Forelimb muscle (tissue), 1 donor: ENCODE measurements around the gene DMRTC1B. TPM values are rescaled to one million over a fixed set of nuclear protein-coding genes. Genes with fewer than 3 reads are reported as not detected.
"Not testable (repeated sequence)": the region's sequence is repeated elsewhere in the genome, so short reads cannot be mapped to it uniquely, and the experiment has no call there.

ENCODE experiments used
- DNase-seq: peaks from one replicate; pipeline ENCODE4 v3.0.0-alpha.2; 2013; ENCODE audit warnings: low read depth
- polyA plus RNA-seq: library from polyadenylated mRNA; unstranded; fragments of 120-200 nt; gene quantifications from one replicate; pipeline ENCODE4 v1.2.1, GENCODE V29; 2013; ENCODE audit not compliant: insufficient read length

DMRTC1B gene, protein sequence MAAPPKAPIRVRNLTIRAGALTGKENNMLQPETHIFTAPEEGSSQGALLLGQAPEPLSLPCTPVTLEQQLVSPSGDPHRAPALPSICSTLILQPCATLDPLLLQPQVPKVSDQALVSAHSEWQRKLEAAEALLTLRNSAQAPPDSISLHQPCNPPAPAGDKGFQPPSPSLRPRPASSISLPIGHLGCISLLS
- 0.34 TPM for polyA plus RNA-seq

DNA sequence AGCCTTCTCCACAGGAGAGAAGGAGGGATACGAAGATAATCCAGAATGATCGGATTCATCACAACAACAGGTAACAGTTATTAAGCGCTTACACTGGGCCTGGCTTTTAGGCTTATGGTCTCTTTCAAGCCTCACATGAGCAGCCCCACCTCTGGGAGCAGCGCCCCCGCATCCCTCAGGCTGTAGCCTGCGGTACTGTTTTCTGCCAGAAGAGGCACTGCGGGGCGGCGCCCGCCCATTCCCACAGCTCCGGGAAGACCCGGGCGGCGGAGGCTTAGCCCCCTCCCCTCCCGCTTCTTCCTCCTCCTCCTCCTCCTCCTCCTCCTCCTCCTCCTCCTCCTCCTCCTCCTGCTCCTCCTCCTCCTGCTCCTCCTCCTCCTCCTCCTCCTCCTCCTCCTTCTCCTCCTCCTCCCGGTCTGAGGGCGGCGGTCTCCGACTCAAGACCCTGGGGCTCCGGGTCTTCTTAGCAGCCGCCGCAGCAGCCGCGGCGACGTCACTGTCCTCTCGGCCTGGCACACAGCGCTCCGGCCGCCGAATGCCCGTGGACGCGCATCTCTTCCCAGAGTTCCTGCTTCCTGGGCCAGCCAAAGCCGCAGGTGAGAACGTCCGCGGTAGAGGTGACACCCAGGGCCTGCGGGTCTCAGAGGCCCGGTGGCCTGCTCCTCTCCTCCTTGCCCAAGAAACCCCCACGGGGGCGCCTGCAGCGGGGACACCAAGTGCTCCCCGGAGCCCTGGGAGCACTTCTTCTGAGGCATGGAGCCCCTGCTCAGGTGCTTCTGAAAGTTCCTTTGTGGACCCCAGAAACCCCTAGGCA, at the start of gene DMRTC1B:
Gene DMRTC1B (plus strand): TSS at position 238 of the 814 bp plus-strand sequence. CDS start 68,246 bp downstream, outside the sequence.
- not testable (repeated sequence) for DNase-seq

- DNase-seq = no peak
Observed at GRCh38 chrX:72727846-72728245, 48.8 kb upstream of the DMRTC1B start.

GRCh38 chrX:72733636-72734035, 43.1 kb upstream of the DMRTC1B start:
- DNase-seq = not testable (repeated sequence)

DNA sequence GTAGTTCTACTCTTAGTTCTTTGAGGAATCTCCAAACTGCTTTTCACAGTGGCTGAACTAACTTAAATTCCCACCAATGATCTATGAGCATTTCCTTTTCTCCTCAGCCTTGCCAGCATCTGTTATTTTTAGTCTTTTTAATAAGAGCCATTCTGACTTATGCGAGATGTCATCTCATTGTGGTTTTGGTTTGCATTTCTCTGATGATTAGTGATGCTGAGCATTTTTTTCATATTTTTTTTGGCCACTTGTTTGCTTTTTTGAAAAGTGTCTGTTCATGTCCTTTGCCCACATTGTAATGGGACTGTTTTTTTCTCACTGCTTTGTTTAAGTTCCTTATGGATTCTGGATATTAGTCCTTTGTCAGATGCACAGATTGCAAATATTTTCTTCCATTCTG, 41.1 kb upstream of the DMRTC1B start:
- DNase-seq = no peak

DNA sequence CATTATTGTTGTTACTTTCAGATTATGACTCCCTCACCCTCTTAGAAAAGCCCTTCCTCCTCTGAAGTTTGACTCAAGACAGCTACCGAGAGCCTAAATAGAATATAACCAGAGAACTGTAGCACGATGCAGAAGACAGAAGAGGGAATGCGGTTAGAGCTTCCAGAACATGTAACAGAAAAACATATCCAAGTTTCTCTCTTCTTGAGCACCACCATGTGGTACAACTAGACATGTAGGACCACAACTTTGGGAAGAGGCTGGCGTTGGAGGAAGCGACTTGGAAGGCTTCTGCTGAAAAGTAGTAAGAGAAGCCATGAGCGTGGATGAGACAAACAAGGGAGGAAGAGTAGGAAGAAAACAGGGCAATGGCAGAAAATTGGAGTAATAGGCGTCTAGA, 31.1 kb upstream of the DMRTC1B start:
- DNase-seq = not testable (repeated sequence)

- not testable (repeated sequence) for DNase-seq
Observed at GRCh38 chrX:72748545-72748944, 28.1 kb upstream of the DMRTC1B start.

- DNase-seq = not testable (repeated sequence)
Observed at GRCh38 chrX:72760454-72760853, 16.2 kb upstream of the DMRTC1B start.

DNA sequence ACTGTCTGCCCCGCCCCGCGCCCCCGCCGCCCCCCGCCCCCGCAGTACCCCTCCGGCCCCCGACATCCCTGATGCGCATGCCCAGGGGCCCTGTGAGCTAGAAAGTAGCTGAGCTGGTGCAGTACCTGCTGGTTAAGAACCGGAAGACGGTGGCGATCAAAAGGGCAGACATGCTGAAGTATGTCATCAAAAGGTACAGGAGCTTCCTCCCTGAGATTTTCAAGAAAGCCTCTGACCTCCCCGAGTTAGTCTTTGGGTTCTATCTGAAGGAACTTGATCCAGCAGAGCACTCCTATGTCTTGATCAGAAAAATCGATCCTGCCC, 739 bp downstream of the DMRTC1B start:
- DNase-seq = not testable (repeated sequence)

- DNase-seq = not testable (repeated sequence)
Observed at GRCh38 chrX:72778146-72778545, 1.5 kb downstream of the DMRTC1B start.

DNA sequence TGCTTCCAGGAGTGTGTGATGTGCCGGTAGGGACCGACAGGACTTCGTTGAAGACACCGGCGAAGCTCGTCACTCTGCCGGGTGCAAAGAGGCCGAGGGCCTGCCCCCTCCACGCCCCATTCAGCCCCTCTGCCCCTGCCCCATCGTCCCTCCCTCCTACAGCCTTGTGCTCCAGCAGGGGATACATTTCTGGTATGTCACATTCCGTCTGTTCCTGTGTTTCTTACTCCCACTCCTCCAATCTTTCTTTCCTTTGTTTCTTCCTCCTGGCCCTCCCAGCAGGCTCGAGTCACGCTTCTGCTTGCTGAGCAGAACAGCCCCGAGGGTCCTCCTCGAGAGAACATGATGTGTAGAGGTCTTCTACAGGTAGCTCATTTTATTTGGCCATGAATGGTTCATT, 5.9 kb downstream of the DMRTC1B start, which contains the start of gene FAM236B:
Gene FAM236B (minus strand): TSS at position 101 of the 400 bp plus-strand sequence. CDS start 100 bp downstream, at position 1.
- not testable (repeated sequence) for DNase-seq

DNA sequence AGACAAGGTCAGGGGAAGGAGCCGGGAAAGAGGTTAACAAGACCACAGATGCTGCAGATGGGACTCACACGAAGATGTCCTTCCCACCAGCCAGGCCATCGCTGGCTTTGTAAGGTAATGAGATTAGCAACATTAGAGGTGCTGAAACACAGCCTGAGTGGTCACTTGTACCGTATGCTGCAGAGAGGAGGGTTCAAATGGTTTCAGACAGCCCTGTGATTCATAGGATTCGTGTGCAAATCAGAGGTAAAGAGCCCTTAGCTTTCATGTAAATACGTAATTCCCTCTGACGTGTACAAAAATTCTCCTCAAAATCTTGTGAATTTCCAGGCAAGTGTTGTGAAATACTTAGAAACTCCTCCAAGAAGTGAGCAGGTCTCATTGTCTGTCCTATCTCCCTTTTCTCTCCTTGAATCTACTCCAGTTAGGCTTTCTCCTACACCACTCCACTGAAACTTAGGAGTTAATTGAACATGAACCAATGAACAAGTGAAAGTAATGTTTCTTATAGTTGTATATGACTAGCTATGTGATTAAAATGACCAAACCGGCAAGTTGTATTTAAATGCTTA, 6.8 kb downstream of the DMRTC1B start:
- DNase-seq = not testable (repeated sequence)

DNA sequence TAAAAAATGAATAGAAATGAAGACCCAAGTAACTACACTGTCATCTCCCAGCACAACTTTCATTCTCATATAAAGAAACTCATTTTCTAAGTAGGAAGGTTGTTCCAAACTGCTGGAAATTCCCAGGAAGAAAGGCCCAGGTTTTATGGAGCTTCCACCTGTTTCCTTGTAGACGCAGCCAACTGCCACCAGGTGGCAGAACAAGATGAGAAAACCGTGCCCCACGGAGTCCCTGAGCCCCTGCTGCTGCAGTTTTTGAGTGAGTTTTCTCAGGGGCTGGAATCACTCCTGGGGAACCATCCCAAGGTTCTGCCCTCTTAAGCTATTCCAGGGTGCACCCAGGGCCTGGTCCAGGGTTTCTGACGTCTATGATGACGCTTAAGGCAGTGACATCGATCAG, 7.3 kb downstream of the DMRTC1B start:
- DNase-seq = not testable (repeated sequence)

- not testable (repeated sequence) for DNase-seq
Observed at GRCh38 chrX:72788142-72788541, 11.5 kb downstream of the DMRTC1B start.

- DNase-seq = not testable (repeated sequence)
Observed at GRCh38 chrX:72790390-72790789, 13.7 kb downstream of the DMRTC1B start.

DNA sequence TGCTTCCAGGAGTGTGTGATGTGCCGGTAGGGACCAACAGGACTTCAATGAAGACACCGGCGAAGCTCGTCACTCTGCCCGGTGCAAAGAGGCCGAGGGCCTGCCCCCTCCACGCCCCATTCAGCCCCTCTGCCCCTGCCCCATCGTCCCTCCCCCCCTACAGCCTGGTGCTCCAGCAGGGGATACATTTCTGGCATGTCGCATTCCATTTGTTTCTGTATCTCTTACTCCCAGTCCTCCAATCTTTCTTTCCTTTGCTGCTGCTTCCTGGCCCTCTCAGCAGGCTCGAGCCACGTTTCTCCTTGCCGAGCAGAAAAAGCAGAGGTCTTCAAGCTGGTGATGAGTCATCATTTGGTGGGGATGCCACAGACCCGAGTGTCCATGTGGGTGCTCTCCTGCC, 31.4 kb downstream of the DMRTC1B start, which contains the start of gene FAM236D:
Gene FAM236D (minus strand): TSS at position 101 of the 400 bp plus-strand sequence. CDS start 100 bp downstream, at position 1.
- not testable (repeated sequence) for DNase-seq

- DNase-seq = not testable (repeated sequence)
Observed at GRCh38 chrX:72830701-72831100, 54.0 kb downstream of the DMRTC1B start.

DNA sequence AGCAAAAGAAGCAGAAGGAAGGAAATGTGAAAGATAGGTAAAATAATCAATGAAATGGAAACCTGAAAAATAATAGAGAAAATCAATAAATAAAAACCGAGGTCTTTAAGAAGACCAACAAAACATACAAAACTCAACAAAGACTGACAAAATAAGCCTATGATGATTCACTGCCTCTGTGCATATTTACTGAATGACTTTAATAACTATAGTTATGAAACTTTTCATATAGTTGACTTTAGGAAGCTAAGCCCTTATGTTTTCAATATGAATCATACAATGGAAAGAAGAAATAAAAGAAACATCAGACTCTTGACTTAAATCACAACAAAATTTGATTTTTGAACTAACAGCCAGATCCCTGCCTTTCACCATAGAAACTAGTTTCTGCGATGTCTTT, 60.8 kb downstream of the DMRTC1B start:
- DNase-seq = not testable (repeated sequence)

GRCh38 chrX:72882898-72883297, 106.2 kb downstream of the DMRTC1B start:
- DNase-seq = not testable (repeated sequence)

- not testable (repeated sequence) for DNase-seq
Observed at GRCh38 chrX:72889740-72890139, 113.0 kb downstream of the DMRTC1B start.
